ENCODE results near the gene REP15.

GRCh38 chr12:27733791-27734190 is 37.5 kb downstream of the REP15 start:
- no peak for TF ChIP-seq CTCF (IDR thresholded peaks at IDR 0.05; ENCODE audit: control extremely low read depth in 1 of 3, insufficient read depth in 1 of 3, low read depth in 1 of 3, low read length in 3 of 3)
- no peak for TF ChIP-seq TEAD4 (IDR thresholded peaks at IDR 0.05; ENCODE audit: low read depth, low read length)
- no peak for TF ChIP-seq RXRA (IDR thresholded peaks at IDR 0.05; ENCODE audit: insufficient read depth, low read depth, low read length)
- TF ChIP-seq SP2 (IDR thresholded peaks at IDR 0.05; ENCODE audit: low read length), result no peak
- no peak for TF ChIP-seq TBP (IDR thresholded peaks at IDR 0.05; ENCODE audit: low read depth, low read length)
- no peak for TF ChIP-seq POLR2A (IDR thresholded peaks at IDR 0.05; ENCODE audit: control extremely low read depth in 1 of 2, low read depth in 2 of 2, low read length in 2 of 2)
- no peak for TF ChIP-seq POLR2AphosphoS5 (IDR thresholded peaks at IDR 0.05; ENCODE audit: low read depth, low read length)
- no peak for TF ChIP-seq CEBPB (IDR thresholded peaks at IDR 0.05; ENCODE audit: low read depth, low read length)
- TF ChIP-seq PHF8 (conservative IDR thresholded peaks at IDR 0.05; ENCODE audit: low read depth, low read length), result no peak
- no peak for TF ChIP-seq MAX (IDR thresholded peaks at IDR 0.05)
- no peak for TF ChIP-seq BRCA1 (IDR thresholded peaks at IDR 0.05; ENCODE audit: low read depth, low read length)
- TF ChIP-seq USF2 (IDR thresholded peaks at IDR 0.05; ENCODE audit: low read length), result no peak
- TF ChIP-seq CBX5 (IDR thresholded peaks at IDR 0.05; ENCODE audit: low read depth, low read length), result no peak
